ENCODE measurements around the gene MINAR1. TPM values are rescaled to one million over a fixed set of nuclear protein-coding genes. Genes with fewer than 3 reads are reported as not detected.

The MINAR1 gene
- total RNA-seq, 1 donor from 2014 or later = 0.75 TPM

- Histone ChIP-seq H3K27me3 (ENCODE audit: control insufficient read depth, insufficient read depth, low read length) (no peaks in the 10 kb centered on the region), H3K36me3 (ENCODE audit: control insufficient read depth, insufficient read depth, low read length) (no peaks in the 10 kb centered on the region), H3K4me3 (ENCODE audit: low read depth, low read length) (no peak overlapping the region)
- no peak for TF ChIP-seq CTCF (IDR thresholded peaks at IDR 0.05; ENCODE audit: insufficient read depth, low read length, poor library complexity, severe bottlenecking)
- DNase-seq (ENCODE audit: low read depth) = no peak
Observed at GRCh38 chr15:79463781-79464270, 31.7 kb downstream of the MINAR1 start.

- Histone ChIP-seq H3K4me3 (ENCODE audit: low read depth, low read length) (no peak overlapping the region), H3K36me3 (ENCODE audit: control insufficient read depth, insufficient read depth, low read length) (no peaks in the 10 kb centered on the region), H3K27me3 (ENCODE audit: control insufficient read depth, insufficient read depth, low read length) (no peaks in the 10 kb centered on the region)
- no peak for TF ChIP-seq CTCF (IDR thresholded peaks at IDR 0.05; ENCODE audit: insufficient read depth, low read length, poor library complexity, severe bottlenecking)
- DNase-seq (ENCODE audit: low read depth) = no peak
Observed at GRCh38 chr15:79466488-79466887, 34.4 kb downstream of the MINAR1 start.

GRCh38 chr15:79467865-79468586 lies 35.9 kb downstream of the MINAR1 start:
- no peak overlapping the region for H3K4me3 ChIP-seq (ENCODE audit: low read depth, low read length)
- DNase-seq (ENCODE audit: low read depth) = no peak
- no peaks in the 10 kb centered on the region for H3K27me3 ChIP-seq (ENCODE audit: control insufficient read depth, insufficient read depth, low read length)
- no peaks in the 10 kb centered on the region for H3K36me3 ChIP-seq (ENCODE audit: control insufficient read depth, insufficient read depth, low read length)
- no peak for TF ChIP-seq CTCF (IDR thresholded peaks at IDR 0.05; ENCODE audit: insufficient read depth, low read length, poor library complexity, severe bottlenecking)

- Histone ChIP-seq H3K27me3 (ENCODE audit: control insufficient read depth, insufficient read depth, low read length) (no peaks in the 10 kb centered on the region), H3K36me3 (ENCODE audit: control insufficient read depth, insufficient read depth, low read length) (no peaks in the 10 kb centered on the region), H3K4me3 (ENCODE audit: low read depth, low read length) (no peak overlapping the region)
- no peak for TF ChIP-seq CTCF (IDR thresholded peaks at IDR 0.05; ENCODE audit: insufficient read depth, low read length, poor library complexity, severe bottlenecking)
- DNase-seq (ENCODE audit: low read depth) = no peak
Observed at GRCh38 chr15:79472446-79472845, 40.3 kb downstream of the MINAR1 start.

- H3K36me3 ChIP-seq (ENCODE audit: control insufficient read depth, insufficient read depth, low read length) = no peaks in the 10 kb centered on the region
- H3K27me3 ChIP-seq (ENCODE audit: control insufficient read depth, insufficient read depth, low read length) = no peaks in the 10 kb centered on the region
- H3K4me3 ChIP-seq (ENCODE audit: low read depth, low read length) = no peak overlapping the region
- DNase-seq (ENCODE audit: low read depth) = no peak
- no peak for TF ChIP-seq CTCF (IDR thresholded peaks at IDR 0.05; ENCODE audit: insufficient read depth, low read length, poor library complexity, severe bottlenecking)
Observed at GRCh38 chr15:79474252-79474651, 42.1 kb downstream of the MINAR1 start.

GRCh38 chr15:79475306-79475705 lies 43.2 kb downstream of the MINAR1 start:
- H3K27me3 ChIP-seq (ENCODE audit: control insufficient read depth, insufficient read depth, low read length) = no peaks in the 10 kb centered on the region
- no peak for DNase-seq (ENCODE audit: low read depth)
- H3K4me3 ChIP-seq (ENCODE audit: low read depth, low read length) = no peak overlapping the region
- TF ChIP-seq CTCF (IDR thresholded peaks at IDR 0.05; ENCODE audit: insufficient read depth, low read length, poor library complexity, severe bottlenecking) = no peak
- H3K36me3 ChIP-seq (ENCODE audit: control insufficient read depth, insufficient read depth, low read length) = no peaks in the 10 kb centered on the region

All from kidney epithelial cell (primary cell).